HG03196 (cell line): ENCODE measurements around the gene NUDT3.
A peak's percentile ranks its signal among the peaks of the same experiment; 100 is the strongest.
"Not testable (repeated sequence)": the region's sequence is repeated elsewhere in the genome, so short reads cannot be mapped to it uniquely, and the experiment has no call there.

Experiments used
- ATAC-seq: cut with Tn5 transposase; IDR thresholded peaks from one replicate; pipeline ENCODE4 v1.9.1; 2021; ENCODE audit not compliant: unreplicated experiment

NUDT3 gene

DNA sequence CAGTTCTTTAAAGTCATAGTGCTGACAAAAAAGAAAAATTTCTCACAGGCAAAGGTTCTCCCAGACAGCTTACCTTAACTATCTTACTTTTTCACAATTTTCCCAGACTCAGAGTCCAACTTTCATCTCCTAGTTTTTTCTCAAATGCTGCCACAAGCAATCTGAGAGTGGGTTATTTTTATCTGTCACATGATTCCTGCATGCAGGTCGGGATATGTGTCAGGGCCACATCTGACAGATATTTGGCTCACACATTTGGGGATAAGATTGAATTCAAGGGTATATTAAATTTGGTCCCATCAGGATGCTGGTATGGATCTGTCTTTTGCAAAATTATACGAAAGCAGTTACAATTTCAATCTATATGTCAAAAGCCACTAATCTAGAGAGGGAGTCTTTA, 93.5 kb downstream of the NUDT3 start:
- no peak for ATAC-seq

DNA sequence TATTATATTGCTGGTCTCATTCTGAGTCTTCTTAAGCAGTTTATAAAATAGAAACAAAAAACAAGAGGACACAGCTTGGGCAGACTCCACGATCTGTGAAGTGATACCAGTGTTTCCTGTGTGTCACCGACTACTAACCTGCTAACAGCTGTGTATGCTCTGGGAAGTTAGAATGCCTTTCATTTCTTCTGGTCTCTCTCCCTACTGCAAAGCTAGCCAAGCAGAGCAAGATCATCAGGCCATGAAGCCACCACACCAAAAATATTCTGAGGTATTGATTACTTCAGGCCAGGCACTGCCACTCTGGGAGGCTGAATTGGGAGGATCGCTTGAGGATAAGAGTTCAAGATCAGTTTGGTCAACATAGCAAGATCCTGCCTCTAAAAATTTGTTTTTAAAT, 96.7 kb downstream of the NUDT3 start:
- peak; percentile 85 for ATAC-seq

DNA sequence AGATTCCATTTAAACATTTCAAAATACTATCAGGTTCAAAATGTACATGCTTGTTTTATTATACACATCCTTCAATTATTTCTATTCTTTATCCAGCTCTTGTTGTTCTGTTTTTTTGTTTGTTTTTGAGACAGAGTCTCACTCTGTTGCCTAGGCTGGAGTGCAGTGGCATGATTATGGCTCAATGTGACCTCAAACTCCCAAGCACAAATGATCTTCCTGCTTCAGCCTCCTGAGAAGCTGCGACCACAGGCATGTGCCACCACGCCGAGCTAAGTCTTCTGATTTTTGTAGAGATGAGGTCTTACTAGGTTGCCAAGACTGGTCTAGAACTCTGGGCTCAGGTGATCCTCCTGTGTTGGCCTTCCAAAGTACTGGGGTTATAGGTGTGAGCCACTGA, 99.5 kb downstream of the NUDT3 start:
- no peak for ATAC-seq

DNA sequence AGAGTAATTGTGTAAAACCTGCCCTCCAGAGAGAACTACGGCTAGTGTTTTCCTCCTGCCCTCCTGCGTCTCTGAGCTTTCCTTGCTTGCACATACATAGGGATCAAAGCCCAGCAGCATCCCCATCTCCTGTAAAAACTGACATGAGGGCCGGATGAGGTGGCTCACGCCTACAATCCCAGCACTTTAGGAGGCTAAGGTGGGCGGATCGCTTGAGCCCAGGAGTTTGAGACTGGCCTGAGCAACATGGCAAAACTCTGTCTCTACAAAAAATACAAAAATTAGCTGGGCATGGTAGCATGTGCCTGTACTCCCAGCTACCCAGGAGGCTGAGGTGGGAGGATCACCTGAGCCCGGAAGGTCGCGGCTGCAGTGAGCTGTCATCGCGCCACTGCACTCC, 103.3 kb downstream of the NUDT3 start:
- no peak for ATAC-seq

DNA sequence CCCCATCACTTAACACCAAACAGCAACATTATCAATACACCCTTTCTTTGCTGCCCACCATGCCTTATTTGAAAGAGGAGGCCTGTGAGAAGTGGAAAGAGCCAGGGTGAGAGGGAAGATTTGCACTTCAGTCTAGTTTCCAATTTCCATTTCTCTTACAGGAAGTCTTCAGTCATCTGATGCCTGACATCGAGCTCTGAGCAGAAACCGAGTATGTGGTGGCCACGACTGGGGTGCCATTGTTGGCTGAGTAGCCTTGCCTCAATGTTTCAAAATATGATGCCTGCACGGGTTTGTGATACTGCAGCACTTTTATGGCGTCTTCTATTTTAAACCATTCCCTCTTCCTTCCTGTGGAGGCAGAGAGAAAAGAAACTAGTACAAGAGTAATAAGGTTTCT, 103.9 kb downstream of the NUDT3 start:
- no peak for ATAC-seq

DNA sequence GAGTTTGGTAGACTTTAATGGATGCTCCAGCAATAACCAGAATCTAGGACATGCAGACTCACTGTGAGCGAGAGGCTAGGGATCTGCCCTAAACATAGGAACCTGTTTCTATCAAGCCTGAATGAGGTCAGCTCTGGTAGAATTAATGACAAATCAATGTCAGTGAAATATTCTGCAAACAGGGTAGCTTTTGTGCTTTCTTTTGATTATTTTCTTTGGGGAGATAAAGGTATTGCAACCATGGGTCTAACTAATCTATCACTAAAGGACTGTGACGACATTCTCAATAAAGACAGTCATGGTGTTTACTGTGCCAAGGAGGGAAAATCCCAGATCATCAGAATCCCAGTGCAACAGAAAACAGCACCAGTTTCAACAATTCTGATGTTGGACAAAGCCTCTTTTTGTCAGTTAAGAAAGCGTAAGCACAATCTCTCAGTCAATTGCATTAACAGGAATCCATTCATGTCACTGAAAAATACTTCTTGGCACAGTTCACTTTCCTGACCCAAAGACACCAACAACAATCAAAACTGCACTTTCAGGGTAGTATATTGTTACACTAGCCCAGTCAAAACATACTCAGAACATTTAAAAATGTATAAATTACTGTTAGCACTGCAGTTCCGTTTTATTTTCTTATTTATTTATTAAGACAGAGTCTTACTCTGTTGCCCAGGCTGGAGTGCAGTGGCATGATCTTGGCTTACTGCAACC, 106.9 kb downstream of the NUDT3 start:
- no peak for ATAC-seq

DNA sequence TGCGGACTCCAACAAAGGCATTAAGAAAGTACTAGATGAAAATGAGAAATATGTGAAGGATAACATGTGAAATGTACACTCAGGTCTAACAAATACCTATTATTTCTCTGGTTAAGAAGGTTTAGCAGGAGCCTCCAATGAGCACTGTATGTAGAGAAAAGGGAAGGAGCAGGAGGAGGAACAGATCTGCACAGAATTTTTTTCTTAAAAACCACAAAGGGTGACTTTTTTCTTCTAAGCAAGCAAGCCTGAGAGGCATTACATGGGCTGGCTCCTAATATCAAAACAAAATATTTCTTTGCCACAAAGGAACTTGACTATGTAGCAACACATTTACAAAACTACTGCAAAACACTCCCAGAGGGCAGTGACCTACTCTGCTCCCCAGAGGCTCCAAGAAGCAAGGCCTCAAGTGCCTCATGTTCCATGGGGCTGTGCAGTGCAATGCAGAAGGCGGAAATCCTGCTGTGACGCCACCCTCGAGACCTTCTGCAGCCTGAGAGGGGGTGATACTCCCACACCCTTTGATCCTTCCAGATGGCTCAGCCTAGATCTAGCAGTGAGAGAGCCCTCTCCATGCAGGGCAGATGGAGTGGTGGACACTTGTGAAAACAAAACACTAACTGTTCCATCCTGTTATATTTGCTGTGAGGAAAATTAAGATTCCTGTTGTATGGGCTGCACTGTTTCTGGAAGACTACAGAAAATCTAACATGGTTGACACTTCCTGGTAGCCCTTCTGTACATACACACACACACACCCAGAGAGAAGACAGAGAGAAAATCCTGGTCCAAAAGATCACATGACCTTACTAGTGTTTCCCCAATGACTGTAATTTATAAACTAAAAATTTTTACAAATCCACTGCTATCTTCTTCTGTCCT, 107.7 kb downstream of the NUDT3 start:
- ATAC-seq = no peak

DNA sequence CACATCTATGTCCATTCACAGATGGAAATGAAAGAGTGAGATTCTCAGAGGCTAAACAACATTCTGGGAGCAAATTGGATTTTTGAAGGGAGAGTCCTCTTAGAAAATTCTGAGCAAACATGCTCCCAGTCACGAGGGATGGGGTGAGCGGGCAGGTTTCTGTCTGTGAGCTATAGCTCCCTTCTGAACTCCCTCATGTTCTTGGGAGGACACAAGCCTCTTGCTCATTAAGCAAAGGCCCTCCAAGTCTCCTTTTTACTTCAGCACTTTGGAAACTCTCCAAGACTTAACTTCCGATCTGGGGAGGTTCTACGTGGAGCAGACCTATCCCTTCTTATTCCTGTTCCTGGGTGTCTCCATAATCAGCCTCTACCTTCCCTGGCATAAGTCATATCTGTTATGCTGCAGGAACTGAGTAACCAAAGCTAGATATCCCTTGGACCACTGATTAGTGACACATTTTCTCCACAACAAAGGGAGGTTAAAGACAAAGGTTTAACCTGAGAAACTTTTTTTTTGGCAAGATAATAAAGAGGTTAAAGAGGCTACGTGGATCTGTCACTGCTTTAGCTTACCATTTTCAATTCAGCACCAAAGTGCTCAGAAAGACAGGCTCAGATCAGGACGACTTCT, 110.7 kb downstream of the NUDT3 start:
- ATAC-seq = no peak

DNA sequence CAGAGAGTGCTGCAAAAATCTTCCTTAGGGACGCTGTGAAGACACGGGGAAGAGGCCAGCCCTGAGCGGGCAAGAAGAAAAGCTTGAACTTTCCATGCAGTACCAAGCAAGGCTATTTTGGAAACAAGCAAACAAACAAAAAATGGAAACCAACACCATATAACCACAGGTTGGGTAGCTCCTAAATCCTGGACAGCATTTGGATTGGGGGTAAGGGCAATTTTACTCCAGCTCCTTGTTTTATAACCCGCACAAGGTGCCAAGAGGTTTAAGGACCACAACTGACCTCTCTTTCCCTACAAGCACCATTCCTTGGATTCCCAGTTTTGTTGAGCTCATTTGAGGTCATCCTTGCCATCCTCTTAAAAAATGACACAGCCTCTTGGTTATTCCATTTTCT, 112.3 kb downstream of the NUDT3 start:
- no peak for ATAC-seq

DNA sequence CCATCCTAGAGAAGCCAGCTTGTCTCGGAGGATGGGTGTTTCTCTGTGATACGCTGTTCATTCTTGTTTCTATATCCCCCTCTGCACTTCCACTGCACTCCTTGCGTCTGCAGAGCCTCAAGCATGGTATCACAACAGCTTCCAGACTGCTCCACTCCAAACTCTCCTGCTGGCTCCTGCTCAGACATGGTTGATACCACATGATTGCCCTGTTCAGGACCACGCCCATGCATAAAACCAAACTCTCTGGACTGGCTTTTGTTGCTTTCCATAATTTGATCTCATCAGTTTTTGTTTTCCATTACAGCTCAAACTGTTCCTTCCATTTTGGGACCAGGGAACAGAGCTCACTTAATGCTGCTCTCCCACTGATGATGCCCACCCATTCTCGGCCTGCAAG, 113.6 kb downstream of the NUDT3 start:
- no peak for ATAC-seq

DNA sequence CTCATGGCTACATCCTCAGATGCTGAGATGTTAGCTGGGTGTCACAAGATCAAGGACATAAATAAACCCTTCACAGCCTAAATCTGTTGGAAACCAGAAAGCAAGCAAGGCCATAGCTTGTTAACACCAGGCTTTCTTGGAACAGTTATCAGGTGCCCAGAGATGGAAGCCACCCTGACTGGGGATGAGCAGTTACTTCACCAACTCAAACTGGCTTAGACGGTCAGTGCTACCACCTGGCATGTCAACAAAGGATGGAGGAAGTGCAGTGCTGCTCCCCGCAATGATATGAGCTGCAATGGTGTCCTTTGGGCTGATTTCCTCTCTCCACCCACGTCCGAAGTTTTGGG, 114.7 kb downstream of the NUDT3 start:
- ATAC-seq = no peak

DNA sequence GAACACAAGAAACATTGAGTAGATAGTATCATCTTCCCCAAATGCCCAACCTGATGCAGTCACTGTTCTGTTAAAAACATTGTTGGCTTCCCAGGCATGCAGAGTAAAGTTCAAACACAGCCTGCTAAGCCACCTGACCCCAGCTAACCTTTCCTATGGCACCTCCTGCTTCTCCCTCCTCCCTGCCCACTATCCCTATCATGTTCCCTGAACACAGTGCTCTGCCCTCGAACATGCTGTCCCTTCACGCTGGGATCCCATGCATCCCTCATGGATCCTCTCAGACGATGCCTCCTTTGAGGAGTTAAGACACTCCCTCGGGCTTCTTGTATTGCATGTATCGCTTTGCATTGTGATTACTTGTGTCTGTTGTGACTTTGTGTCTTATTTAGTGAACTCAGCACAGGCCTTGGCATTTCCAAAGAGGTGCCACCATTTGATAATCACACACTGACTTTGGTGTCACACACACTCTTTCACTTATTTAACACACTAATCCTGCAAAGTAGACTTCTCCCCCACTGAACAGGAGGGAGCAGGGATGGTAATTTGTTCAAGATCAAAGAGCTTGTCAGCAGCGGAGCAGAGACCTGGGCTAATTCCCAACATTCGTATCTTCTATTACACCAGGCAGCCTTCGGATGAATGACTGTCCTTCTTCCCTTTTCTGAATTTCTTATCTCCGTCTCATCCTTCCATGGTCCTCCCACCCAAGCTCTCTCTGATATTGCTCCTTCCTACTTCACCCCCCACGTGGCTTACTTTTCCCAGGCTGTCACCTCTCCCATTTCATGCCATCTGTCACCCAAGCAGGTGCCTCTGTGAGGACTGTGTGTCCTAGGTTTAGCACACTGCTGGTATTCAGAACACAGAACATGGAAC, 115.3 kb downstream of the NUDT3 start:
- no peak for ATAC-seq

DNA sequence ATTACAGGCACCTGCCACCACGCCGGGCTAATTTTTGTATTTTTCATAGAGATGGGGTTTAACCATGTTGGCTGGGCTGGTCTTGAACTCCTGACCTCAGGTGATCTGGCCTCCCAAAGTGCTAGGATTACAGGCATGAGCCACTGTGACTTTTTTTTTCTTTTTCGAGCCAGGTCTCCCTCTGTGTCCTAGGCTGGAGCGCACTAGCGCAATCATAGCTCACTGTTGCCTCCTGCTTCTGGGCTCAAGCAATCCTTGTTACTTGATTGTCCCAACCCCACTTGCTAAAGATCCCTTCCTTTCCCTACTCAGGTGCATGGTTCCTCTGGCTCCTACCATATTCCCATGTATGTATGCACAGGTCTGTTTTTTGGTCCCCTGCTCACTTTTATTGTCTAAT, 116.3 kb downstream of the NUDT3 start:
- ATAC-seq = no peak

DNA sequence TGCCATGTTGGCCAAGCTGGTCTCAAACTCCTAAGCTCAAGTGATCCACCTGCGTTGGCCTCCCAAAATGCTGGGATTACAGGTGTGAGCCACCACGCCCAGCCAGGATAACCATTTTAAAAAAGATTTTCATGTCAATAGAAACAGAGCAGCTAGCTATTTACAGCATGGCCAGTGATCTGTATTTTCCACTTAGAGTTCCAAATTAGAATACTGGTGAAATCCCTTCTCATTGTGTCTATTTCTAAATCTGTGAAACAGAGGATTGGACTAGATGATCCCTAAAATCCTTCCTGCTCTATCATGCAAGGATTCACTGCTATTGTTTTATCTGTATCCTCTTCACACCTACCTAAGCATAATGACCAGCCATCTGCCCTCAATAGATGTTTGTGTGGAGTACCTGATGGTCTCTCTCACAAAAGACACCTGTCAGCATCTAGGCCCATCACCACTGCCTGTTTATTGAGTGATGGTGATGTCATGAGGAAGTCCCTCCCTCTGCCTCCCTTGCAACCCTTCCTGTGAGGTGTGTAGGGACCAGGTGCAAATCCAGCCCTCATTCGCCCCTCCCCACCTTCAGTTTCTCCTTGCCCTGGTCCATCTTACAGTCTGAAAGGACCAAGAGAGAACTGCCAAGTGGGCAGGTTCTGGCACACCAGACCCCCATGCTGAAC, 117.2 kb downstream of the NUDT3 start:
- no peak for ATAC-seq

DNA sequence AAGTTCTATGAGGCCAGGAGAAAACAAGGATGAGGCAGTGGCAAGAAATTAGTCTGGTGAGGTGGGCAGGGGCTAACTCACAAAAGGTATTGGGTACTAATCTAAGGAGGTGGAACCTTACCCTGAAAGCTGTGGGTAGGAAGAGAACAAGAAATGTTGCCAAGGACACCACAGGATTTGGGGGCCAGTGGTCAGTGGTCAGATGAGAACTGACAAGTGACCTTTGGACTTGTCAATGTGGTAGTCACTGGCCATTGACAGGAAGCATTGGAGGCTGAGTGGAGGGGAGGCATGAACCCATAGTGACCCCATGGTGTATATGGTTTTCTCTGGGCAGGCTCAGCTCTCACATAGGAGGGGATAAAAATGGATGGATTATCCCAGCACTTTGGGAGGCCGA, 118.3 kb downstream of the NUDT3 start:
- ATAC-seq = no peak

DNA sequence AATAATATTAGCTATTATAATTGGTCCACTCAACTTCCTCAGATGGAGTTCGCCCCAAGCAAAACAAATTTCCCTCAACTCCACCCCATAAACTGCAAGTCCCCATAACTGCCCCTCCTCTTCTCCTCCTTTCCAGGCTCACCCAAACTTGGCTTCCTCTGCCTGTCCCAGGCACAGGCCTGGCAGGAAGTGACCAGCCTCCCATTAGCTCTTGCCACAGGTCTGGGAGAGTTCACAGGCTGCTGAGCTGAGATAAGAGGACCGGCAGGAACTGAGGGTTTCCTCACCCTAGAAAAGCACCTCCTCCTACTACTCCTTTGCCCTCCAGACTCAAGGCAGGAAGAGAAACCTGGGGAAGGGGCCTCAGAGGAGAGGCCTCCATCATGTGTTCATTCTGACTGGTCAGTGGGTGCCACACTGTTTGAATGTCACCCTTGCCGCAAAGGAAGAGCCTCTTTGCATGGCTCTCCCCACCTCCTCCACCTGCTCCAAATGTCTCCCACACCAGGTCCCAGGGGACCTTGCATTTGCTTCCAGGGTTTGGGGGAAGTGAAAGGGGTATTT, 119.1 kb downstream of the NUDT3 start:
- no peak for ATAC-seq

DNA sequence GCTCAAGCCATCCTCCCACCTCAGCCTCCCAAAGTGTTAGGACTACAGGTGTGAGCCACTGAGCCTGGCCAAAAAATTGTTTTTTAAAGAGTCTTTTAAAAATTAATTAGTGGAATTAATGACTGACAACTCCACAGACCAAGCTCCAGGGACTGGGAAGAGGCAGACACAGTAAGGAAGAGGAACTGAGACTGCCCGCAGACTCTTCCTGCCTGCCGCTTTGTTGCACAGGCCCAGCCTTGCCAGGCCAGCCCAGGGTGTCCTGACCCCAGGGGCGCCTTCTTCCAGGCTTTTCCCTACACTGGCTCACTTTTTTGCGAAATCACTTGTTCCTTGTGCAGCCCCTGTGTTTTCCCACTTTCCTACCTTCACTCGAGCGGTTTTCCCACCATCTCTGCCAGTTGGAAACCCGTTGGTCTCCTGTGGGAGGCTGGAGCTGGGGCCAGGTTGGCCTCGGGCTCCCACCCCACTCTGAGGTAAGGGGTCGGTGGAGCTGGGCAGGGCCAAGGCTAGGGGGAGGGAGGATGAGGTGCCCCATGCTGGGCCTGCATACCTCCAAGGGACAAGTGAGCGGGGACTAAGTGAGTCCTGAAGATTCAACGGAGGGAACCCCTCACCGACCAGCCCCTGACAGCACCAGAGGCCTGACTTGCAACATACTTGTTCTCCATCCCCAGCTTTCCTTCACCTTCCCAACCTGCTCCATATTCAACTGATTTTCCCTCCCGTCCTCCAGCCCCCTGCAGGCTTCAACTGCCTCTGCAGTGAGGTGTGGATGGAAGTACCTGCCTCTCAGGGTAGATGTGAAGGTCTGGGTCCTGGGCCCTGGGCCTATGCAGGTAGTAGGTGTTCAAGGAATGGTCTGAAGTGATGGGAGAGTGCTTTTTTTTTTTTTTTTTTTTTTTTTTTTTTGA, 120.2 kb downstream of the NUDT3 start:
- ATAC-seq = no peak

DNA sequence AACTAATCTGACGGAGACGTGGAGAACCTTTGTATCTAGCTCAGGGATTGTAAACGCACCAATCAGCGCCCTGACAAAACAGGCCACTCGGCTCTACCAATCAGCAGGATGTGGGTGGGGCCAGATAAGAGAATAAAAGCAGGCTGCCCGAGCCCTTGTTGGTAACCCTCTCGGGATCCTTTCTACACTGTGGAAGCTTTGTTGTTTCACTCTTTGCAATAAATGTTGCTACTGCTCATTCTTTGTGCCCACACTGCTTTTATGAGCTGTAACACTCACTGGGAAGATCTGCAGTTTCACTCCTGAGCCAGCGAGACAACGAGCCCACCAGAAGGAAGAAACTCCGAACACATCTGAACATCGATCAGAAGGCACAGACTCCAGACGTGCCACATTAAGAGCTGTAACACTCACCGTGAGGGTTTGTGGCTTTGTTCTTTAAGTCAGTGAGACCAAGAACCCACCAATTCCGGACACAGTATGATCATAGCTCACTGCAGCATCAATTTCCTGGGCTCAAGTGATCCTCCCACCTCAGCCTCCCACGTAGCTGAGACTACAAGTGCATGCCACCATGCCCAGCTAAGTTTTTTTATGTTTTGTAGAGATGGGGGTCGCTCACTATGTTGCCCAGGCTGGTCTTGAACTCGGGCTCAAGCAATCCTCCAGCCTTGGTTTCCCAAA, 122.7 kb downstream of the NUDT3 start:
- ATAC-seq = not testable (repeated sequence)

DNA sequence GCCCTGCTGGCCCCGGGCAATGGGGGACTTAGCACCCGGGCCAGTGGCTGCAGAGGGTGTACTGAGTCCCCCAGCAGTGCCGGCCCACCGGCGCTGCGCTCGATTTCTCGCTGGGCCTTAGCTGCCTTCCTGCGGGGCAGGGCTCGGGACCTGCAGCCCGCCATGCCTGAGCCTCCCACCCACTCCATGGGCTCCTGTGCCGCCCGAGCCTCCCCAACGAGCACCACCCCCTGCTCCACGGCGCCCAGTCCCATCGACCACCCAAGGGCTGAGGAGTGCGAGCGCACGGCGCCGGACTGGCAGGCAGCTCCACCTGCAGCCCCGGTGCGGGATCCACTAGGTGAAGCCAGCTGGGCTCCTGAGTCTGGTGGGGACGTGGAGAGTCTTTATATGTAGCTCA, 123.3 kb downstream of the NUDT3 start:
- not testable (repeated sequence) for ATAC-seq
